Muscle of back (tissue), 11 donors: Measurements from ENCODE around the gene LINGO4. TPM values are rescaled to one million over a fixed set of nuclear protein-coding genes. Genes with fewer than 3 reads are reported as not detected.

ENCODE experiments used
- DNase-seq, 3 donors: peaks; one replicate each; pipeline versions ENCODE4 v3.0.0 to v3.0.0-alpha.2; 2013
- polyA plus RNA-seq, 10 donors: library from polyadenylated mRNA; unstranded; fragments of 120-200 nt; gene quantifications; one replicate each; pipeline ENCODE4 v1.2.1, GENCODE V29; 2013; ENCODE audit not compliant: insufficient read length in 10 of 10

The LINGO4 gene
- polyA plus RNA-seq, 10 donors, result 0.07 to 0.59 (median 0.26) TPM

DNA sequence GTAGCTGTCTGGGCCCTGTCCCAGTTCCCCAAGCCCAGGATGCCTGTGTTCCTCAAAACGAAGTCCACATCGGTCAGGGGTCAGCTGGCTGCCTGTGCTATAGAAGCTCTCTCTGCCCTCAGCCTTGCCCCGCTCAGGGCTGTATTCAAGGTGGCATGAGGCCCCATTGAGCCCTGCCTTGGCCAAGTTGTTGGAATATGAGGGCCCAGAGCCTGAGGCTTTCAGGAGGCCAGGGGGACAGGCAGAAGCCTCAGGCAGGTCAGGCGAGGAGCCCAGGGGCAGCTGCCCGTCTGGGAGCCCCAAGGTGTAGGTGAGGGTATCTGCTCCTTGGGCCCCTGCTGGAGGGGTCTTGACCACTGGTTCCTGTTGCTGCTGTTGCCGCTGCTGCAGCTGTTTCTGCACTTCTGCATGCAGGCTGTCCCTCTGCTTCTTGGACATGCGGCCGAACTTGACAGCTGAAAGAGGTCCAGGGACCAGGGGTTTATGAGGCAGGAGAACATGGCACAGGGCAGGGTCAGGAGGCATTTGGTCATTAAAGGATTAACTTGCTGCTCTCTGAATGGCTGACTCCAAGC is 9.8 kb upstream of the LINGO4 start:
- no peak for DNase-seq

DNA sequence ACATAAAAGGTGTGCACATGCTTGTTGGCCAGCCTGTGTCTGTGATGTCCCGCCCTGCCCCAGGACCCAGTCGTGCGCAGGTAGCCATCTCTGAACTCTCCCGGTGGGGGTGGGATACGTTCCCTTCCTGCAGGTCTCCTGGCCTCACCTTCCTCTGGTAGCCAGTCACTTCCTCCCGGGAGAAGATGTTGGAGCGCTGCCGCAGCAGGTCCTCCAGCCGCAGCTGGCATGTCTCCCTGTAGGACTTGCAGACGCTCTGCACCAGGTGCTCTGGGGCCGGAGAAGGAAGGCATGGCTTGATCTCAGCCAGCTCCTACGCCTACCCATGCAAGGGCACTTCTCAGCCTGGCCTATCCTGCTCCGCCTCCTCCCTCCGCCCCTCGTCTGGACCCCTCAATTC is 9.2 kb upstream of the LINGO4 start:
- no peak for DNase-seq

DNA sequence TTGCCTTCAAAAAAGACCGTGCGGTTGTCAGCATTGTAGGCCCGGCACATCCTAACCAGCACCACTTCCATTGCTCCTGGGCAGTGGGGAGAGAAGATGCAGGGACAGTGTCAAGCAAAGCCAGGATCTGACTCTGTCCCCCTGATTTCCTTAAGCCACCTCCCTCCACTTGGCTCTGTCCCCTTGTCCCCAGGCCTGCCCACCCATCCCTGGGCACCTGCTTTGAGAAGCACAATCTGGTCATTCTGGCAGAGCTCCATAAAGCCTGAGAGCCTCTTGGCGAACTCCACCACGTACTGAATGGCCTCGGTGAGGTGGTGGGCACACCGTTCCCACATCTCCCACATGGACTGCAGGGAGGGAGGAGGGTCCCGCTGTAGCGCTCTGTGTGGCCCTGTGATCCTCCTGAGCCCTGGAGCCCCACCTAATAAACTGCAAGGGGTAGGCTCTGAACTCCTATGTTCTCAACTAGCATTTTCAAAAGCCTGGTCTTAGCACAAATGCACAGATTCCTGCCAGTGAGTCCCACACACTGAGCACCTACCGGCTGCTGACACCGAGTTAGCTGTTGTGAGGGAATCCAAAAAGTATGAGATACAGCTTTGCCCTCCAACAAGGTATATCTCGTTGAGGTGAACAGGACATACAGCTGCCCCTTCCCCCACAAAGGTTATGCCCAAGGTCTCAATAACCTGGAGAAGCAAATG is 8.2 kb upstream of the LINGO4 start:
- DNase-seq, result no peak

DNA sequence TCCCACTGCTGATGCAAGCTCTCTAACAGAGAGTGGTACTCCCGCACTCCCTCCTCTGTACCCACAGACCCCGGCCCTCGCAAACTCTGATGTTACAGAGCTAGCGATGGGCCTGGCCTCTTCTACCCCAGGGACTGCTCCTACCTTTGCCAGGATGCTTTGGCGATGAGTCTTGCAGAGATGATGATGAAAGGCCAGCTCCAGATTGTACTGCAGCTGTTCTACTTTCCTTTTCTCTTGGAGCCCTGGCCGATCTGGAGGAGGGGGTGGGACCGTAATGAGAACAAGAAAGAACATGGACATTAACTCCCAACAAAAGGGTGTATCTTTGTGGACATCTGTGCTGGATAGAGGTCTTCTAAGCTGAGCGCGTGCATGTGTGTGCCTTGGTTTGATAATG is 6.0 kb upstream of the LINGO4 start:
- peak in 1 of 3 donors; percentile 55 for DNase-seq

DNA sequence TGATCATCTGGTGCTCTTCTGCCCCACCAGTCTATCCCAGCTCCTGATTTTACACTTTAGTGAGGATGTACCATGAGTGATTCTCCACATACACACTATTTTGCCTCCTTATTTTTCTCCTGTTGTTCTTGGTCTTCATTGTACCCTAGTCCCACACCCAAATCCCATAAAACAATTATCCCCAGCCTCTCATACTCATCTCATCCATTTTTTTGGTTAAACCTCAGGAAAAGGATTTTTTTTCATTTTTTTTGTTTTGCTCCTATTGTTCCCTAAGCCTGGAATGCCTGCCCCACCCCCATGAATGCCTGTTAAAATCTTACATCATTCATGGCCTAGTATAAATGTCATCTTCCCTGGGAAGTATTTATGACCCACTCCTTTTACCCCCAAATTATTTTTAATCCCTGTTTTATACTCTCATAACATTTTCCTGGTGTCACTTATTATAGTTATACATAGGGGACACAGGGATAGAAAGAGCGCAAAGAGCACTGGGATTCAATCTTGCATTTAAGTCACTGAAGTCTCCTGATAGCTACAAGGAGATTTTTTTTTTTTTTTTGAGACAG is 4.9 kb upstream of the LINGO4 start:
- no peak for DNase-seq

DNA sequence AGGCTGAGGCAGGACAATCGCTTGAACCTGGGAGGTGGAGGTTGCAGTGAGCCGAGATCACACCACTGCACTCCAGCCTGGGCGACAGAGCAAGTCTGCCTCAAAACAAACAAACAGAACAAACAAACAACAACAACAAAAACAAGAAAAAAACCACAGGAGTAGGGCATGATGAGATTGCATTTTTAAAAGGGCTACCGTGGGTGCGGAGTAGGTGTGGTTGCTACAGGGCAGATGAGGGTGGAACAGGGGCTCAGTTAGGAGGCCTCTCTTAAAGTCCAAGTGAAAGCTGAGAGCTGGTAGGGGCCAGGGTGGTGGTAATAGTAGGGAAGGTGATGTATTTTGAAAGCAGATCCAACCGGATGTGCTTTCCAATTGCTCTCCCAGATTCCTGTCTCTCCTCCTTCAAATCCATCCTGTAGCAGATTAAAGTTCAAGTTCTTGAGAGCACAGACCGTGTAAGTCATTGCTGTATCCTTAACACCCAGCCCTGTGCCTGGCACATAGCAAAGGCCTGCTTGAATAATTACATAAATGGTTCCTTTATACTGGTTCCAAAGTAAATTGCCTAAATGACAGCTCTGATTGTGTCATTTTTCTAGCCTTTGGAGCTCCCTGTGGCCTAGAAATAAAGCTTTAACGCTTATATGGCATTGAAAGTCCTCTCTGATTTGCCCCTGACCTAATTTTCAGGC is 4.2 kb upstream of the LINGO4 start:
- DNase-seq, result no peak

DNA sequence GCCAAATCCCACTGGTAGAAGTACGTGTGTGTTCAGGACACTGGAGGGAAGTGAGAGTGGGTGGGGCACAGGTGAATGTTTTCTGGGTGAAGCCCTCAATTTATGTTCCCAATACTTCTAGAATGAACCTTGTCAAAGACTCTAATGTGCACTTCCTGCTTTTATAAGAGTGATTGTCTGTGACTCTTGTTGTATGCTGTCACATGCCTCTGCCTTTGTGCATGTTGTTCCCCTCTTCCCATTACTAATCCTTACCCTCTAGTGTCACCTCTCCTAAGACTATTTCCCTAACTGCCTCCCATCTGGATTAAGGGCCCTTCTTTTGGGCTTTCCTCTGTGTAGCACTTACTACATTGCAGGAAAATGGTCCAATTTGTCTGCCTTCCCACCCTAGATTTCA is 2.5 kb upstream of the LINGO4 start:
- DNase-seq, result no peak

DNA sequence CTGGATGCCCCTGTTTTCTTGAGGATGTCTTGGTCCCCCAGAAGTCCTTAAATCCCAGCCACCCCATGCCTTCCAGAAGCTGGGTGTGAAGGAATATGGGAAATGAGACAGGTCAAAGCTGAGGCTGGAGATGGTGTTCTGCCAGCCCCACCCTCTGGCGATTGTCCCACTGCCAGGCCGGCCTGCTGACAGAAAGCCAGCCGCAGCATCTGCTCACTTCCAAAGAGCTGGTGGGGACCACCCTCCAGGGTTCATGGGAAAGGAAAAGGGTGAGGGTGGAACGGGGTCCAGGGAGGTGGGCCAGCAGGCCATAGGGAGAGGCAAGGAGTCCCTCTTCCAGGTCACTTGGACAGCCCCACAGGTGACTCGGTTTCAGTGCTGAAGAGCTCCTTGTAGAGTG is 1.9 kb upstream of the LINGO4 start:
- no peak for DNase-seq

DNA sequence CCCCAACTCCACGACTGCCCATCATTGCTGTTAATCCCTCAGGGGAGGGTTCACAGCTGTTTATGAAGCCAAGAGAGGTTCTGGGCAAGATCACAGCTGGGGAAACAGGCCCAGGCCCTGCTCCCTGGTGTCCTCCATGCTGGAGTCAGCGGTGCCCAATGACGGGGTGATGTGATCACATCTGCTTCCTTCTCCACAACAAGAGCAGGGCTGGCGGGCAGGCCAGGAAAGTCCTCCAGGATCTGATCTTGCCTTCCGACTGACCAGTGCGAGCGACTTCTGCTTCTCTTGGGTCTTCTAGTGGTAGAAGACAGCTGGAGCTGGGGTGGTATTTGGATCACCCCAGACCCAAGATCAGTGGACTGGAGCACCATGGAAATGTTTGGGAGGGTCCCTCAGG is 951 bp upstream of the LINGO4 start:
- no peak for DNase-seq

DNA sequence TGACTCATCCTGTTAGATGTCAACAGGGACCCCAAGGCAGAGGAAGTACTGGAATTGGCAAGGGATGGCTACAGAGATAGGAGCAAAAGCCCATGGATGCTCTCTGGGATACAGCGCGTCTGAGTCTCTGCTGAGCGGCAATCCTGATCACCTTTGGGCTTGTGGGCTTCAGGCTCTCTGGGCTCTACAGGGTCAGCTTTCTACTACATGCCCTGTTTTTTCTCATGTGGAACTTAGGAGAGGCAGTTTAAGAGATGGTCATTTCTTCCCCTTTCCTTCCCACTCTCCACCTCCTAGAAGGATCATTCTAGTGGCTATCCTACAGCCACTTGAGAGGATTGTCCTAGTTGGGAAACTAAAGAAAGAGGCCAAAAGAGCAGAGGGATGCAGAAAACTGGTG is 1.3 kb downstream of the LINGO4 start:
- no peak for DNase-seq

DNA sequence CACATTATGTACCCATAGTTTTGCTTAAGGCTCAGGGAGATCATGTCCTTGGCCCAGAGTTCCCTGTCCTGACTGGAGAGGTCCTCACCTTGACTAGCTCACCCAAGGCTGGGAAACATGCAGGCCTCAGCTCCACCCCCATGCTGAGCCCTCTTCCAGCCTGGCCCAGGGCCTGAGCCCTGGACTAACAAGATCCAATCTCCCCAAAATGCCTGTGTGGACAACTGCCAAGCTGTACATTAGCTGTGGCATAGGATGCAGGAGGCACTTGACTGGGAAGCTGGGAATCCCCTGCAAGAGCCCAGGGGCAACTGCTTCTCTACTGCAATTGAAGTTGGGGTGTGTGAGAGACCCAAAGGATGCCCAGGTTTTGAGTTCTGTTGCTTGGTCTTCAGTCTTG is 2.1 kb downstream of the LINGO4 start:
- DNase-seq, result no peak

DNA sequence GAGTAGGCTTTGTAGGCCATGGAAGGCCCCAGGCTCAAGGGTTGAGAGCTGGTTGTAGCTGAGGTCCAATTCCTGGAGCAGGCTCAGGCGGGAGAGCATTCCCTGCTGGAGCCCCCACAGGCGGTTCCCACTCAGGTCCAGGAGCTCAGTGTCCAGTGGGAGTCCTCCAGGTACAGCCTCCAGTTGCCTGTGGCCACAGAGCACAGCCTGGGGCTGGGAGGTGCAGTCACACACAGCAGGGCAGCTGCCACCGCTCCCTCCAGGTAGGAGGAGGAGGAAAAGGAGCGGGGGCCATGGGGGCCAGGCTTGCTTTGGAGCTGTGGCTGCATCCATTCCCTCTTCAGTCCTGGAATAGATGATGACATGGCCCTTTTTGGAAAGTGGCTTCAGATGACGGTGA is 2.8 kb downstream of the LINGO4 start:
- no peak for DNase-seq

DNA sequence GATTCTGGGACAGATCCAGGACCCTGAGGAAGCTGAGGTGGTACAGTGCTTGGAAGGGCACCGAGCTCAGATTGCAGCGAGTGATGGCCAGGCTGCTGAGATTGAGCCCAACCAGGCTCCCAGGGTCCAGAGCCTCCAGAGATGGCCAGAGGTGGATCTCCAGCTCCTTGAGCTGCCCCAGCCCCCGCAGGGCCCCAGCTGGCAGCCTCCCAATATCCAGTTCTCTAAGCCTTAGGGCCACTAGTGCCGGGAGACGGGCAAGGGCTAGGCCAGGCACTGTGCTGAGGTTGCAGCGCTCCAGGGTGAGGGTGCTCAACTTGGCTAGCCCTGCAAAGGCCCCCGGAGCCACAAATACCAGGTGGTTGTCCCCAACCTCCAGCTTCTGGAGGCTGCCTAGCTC is 3.4 kb downstream of the LINGO4 start:
- no peak for DNase-seq

DNA sequence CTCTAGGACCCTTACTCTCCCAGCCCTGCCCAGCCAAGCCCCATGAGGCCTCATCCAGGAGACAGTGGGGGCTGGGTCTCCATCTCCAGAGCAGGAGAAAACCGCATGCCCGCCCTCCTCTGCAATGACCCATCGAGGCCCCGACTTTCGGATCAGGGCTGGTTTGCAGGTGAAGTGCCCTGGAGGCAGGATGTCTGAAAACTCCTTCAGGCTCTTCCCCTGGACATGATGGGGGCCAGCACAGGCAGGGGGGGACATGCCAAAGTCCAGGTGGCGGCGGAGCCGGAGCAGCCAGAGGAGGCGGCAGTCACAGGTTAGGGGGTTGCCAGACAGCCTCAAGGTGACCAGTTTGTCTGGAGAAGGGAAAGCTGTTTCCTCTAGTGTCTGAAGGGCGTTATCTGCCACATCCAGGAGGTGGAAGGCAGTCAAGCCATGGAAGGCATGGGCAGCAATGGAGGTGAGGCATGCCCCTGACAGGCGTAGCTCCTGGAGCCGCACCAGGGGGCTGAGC is 3.9 kb downstream of the LINGO4 start:
- DNase-seq, result no peak

DNA sequence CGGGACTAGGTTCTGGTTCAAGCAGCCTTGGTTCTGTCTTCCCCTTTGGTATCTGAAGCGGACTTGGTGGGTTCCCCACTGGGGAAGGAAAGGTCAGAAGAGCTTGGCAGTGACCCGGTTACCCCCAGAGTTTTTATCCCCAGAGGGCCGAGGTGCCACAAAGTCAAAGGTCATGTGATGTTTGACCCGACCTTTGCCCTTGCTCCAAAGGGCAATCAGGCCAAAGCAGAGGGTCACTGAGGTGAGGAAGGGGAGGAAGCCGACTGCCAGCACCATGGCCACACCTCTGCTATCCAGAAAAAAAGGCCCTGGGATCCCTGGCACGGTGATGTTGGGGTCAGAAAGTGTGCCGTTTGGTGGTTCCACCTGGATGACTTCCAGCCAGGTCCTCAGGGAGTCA is 4.4 kb downstream of the LINGO4 start:
- no peak for DNase-seq

DNA sequence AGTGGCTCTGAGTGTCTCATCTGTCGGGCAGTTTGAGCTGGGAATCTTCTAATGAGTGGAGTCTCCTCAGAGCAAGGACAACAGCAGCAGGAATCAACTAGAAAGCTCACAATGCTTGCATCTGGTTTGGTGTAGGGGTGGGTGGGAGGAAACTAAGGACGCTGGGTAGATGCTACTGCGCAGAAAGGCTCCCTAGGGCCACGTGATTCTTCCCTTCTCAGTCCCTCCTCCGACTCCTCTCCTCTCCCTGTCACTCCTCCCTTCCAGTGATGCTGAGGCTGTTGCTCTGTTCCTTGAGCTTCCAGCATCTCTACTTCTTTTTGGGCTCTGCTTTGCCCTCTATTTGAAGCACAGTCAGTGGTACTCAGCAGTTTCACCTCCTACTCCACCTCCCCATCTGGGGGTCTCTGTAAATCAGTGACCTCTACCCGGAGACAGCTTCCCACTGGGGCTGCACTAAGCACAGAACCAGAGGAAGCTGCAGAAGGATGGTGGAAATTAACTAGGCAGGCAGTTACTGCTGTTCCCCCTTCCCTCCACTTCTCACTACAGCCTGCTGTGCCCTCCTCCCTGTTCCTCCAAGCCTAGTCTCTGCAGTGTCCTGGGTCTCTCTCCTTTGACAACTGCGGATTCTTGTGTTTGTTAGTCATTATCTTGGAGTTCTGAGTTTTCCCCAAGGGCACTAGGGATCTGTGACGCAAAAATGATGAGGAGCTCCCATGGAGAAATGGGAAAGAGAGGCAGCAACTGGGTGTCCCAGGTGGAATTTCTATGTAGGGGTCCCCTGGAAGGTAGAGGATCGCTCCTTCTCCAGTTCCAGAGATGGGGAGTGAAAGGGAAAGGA is 5.8 kb downstream of the LINGO4 start:
- no peak for DNase-seq

DNA sequence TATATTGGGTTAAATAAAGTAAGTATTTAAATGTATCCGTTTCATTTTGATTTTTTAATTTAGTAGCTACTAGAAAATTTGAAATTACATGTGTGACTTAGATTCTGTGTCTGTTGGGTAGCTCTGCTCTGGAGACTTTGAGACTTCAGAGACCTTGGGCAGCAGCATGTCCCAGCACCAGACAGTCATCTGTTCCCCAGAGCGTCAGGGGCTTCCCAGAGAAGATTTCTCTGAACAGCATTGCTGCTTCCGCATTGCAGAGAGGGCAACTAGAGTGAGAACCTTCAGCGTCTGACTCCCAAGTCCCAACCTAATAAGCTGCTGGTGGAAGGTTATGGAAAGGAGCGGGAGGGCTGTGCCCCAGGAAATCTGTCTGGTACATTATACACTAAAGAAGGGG is 6.6 kb downstream of the LINGO4 start:
- DNase-seq, result no peak

DNA sequence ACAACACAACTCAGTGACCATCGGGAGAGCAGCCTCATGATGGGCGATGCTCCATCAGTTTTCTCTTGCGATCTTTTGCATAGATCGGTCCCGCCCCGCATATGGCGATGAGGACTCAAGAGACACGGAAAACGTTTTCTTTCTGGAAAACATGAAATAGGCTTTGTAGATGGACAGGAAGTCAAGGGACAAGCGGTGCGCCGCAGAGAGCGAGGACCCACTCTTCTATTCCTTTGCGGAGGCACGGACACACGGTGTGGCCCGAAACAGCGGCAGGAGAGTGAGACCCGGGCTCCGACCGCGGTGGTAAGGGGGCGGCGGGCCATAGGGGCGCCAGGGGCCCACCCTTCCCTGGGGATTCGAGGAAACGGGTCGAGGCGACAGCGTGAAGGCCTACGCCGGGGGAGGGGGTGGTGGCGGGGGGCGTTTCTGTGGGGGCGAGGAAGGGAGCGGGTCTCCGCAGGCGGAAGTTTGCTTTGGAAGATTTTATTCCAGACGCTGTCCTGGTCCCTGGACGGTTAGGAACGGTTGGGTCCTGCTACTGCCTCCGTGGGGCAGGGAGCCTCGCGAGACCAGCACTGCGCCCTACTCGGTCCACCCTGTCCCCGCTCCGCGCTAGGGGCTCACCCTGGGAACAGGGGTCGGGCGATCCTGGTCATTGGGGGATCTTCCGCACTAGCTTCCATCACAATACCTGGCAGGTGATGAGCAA is 14.1 kb downstream of the LINGO4 start:
- DNase-seq, result no peak

DNA sequence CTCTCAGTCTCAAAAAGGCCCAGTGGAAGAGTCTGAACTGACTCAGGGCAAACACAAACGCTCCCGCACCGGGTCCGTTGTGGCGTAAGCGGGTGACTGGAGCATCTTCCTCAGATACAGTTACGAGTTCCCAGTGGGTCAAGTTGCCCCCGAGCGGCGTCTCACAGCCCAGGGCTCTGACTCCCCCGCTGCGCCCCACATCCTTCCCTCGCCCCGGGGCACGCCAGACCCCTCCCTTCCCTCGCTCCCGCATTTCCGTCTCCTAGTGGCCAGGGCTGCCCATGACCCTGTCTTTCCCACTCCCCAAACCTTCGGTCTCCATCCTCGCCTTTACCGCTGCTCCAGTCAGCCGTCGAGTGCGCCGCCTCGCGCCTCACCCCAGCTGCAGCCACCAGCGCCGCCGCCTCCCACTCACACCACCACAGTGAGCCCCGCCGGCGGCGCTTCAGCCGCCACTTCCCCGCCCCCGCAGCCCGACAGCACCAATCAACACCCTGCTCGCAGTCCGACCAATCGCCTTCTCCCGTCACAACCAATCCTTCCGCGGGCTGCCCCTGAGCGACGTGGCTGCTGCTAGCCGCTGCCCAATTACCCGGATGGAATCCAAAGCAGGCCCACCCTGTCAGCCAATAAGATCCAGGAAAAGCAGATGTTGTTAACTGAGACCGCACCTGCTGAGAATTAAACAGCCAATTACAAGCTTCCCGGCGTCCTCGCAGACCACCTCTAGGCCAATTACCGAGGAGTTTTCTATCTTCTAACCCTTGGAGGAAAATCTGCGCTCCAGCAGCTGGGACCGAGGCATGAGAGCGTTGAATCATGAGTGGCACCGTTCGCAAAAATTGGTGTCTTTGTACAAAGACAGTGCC is 14.9 kb downstream of the LINGO4 start, which contains the start of gene TDRKH:
Gene TDRKH (minus strand): TSS at position 430 of the 869 bp plus-strand sequence. CDS start 7,478 bp downstream, outside the sequence.
- DNase-seq, result peak; percentile 97 to 99 (median 98)

DNA sequence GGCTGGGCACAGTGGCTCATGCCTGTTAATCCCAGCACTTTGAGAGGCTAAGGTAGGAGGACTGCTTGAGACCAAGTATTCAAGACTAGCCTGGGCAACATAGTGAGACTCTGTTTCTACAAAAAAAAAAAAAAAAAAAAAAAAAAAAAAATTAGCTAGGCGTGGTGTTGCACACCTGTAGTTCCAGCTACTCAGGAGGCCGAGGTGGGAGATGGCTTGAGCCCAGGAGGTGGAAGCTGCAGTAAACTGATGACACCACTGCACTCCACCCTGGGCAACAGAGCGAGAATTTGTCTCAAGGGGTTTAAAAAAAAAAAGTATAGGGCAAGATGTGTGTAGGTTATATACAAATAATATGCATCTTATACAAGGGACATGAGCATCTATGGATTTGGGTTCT is 17.5 kb downstream of the LINGO4 start:
- DNase-seq, result no peak
